HG03039 (cell line): ENCODE results near the gene TMUB1.

Experiments
- ATAC-seq: cut with Tn5 transposase; IDR thresholded peaks from one replicate; pipeline ENCODE4 v1.9.1; 2021; ENCODE audit warnings: mild to moderate bottlenecking, moderate library complexity; ENCODE audit not compliant: unreplicated experiment

The TMUB1 gene, protein sequence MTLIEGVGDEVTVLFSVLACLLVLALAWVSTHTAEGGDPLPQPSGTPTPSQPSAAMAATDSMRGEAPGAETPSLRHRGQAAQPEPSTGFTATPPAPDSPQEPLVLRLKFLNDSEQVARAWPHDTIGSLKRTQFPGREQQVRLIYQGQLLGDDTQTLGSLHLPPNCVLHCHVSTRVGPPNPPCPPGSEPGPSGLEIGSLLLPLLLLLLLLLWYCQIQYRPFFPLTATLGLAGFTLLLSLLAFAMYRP

DNA sequence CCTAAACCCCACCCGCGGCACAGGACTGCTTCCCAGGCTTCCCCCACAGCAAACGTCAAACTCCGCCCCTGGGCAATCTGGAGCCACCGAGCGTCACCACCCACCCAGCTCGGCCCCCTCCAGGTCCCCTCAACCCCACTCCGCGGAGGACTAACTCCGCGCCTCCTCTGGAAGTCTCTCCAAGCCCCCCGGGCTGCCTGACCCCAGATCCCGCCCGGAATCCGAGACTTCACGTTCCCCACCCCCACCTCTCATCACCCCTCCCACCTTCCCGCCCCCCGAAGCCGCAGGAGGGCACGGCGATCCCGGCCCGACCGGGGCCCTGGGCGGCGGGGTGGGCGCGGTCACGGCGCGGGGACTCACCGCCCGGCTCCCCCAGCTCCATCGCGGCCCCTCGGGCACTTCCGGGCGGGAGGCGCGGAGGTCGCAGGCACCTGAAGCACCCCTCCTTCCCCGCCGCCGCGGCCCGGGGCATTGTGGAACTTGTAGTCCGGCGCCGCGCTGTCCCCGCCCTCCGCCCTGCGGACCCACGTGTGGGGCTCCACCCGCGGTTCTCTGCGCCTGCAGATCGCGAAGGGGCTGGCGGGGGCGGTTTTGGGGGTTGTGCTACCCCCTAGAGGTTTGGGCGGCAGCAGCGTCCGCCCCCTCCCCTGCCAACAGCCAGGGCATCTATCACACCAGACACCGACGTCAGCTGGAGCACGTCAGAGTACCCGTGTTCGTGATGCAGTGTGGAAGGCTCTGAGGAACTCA, at the start of gene TMUB1:
Gene TMUB1 (minus strand): TSS at position 423 of the 753 bp plus-strand sequence. CDS start 930 bp downstream, outside the sequence.
- peak; percentile 39 for ATAC-seq

GRCh38 chr7:151132461-151133205, 49.3 kb upstream of the TMUB1 start:
- no peak for ATAC-seq

- ATAC-seq, result no peak
Measured at GRCh38 chr7:151131592-151132293, 48.5 kb upstream of the TMUB1 start.

DNA sequence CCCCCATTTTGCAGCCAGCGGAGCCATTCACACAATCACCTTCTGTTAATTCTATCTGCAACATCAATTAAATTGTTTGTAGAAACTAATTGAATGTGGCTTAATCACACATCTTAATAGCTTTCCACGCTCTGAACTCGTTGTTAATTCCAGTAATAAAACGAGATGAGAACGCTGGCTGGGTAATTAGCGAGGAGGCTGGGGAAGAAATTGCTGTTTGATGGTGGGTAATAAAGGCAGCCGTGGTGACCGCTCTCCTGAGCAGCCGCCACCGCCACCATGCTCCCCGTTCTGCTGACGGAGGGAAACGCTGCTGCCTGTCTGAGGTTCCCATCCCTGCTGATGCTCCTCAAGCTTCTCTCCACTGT, 47.9 kb upstream of the TMUB1 start:
- no peak for ATAC-seq

- ATAC-seq, result no peak
Measured at GRCh38 chr7:151130741-151131157, 47.5 kb upstream of the TMUB1 start.

DNA sequence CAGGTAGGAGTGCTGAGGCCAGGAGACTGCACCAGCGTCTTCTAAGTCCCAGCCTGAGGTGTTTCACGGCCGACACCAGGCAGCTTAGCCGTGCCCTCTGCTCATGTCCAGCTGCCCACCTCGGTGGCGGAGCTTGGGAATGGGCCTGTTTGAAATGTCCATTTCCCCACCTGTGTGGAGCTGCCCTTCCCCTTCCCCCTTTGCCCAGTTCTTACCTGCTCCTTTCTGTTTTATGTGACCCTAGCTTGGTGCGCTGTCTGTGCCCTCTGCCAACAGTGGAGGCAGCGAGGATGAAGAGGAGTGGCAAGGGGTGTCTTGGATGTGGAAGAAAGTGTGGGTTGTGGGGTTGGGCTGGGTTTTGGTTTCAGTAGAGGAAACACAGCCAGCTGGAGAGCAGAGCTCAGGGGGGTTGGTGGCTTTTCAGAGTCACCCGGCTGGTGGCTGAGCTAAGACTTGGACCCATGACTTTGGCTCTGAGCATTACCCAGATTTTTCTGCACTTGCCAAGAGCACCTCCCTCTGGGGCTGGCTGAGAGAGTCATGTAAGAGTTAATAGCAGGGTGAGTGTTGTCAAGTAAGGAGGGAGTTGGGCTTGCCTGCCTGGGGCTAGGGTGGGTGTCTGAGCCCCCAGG, 46.8 kb upstream of the TMUB1 start:
- ATAC-seq, result no peak

- no peak for ATAC-seq
Measured at GRCh38 chr7:151129117-151129959, 46.0 kb upstream of the TMUB1 start.

DNA sequence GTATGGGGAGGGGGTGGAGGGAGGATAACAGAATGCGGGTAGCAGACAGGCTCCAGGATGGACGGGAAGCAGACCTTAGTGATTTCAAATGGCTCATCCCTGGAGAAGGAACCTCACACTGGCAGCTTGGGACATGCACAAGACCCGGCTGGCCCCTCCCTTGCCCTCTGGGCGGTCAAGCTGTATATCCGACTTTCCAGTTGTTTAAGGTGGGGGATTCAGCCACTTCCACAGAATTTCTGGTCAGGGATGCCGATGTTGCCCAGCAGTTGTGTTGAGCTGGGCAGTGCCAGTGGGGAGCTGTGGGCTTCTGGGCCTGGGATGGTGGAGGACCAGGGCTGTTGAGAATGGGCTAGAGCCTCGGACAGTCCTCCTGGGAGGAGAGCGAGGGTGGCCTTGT, 45.4 kb upstream of the TMUB1 start:
- ATAC-seq, result no peak

DNA sequence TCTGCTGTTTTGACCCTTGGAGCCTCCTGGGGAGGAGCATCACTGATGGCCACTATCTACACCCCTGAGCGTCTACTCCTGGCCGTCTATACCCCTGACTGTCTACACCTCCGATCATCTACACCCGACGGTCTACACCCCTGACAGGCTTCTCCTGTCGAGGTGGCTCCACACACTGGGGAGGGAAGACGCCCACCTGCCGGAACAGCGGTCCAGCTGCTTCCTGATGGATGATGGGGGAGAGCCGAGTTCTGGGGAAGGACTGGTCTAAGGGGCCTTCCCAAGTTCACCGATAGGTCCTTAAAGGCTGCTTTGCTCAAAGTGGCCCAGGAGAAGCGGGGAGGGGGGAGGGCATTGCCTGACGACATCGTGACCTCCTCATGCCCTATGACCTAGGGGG, 44.9 kb upstream of the TMUB1 start:
- no peak for ATAC-seq

GRCh38 chr7:151126491-151127137, 43.3 kb upstream of the TMUB1 start:
- ATAC-seq, result no peak

DNA sequence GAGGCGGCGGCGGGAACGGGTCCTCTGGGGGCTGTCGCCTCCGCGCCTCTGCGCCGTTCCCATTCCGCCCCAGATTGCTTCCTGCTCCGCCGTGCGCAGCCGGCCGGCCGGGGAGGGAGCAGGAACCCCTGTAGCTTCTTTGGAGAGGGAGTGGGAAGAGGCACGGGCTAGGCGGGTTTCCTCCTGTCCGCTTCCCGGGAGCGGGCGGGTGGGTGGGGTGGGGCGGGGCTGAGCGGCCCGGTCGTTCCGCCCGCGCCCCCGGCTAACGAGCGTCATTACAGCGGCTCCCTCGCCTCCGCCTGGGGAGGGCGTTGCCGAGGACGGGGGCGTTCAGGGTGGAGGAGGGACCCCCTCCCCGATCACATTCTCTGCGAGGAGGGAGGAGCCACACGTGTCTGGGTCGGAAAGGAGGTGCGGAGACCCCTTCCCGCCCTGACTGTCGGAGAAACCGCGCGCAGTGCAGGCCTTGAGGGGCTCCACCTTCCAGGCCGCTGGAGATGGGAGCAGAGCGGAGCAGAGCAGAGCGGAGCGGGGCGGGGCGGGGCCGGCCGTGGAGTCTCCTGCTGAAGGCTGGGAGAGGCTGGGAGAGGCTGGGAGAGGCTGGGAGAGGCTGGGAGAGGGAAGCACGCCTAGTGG, 42.7 kb upstream of the TMUB1 start:
- ATAC-seq, result no peak

- ATAC-seq, result no peak
Measured at GRCh38 chr7:151125470-151125845, 42.2 kb upstream of the TMUB1 start.

DNA sequence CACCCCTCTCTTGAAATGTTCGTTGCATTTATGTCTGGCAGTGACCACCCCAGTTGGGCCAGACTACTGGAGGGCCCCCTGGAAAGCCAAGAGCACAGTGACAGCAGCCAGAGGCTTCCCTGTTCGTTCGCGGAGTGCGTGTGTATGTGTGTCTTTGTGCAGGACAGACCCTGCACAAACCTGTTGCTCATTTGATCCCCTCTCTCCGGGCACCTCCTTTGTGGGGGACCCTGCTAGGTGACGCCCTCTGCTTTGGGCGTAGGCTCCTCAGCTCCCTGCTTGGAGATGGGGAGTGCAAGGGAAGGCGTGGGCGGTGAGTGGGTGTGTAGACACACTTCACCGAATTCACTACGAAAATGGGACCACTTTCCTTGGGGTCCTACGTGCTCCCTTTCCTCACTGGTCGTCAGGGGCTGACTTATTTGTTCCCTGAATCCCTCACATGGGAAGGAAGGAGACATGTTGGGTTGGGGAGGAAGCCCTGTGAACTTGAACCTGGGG, 41.7 kb upstream of the TMUB1 start:
- ATAC-seq, result no peak

- ATAC-seq, result no peak
Measured at GRCh38 chr7:151124481-151124880, 41.2 kb upstream of the TMUB1 start.

GRCh38 chr7:151123822-151124464, 40.6 kb upstream of the TMUB1 start:
- ATAC-seq, result peak; percentile 69

GRCh38 chr7:151123158-151123821, 40.0 kb upstream of the TMUB1 start:
- ATAC-seq, result no peak

DNA sequence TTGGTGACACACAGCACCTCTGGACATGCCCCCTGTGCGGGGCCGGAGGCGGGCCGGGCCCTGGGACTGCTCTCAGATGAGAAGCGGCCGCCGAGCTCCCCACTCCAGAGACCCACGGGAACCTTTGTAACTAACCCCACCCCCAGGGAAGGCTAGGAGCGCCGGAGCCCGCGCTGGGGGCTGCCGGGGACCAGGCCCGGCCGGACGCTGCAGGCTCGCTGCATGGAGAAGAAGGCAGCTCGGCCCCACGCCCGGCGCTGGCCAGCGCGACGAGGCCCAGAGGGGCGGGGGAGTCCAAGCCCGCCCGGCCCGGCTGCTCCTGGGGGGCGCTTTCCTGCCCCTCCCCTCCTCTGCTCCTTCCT, 39.5 kb upstream of the TMUB1 start:
- ATAC-seq, result no peak

- ATAC-seq, result no peak
Measured at GRCh38 chr7:151122276-151122675, 39.0 kb upstream of the TMUB1 start.
